HG02970 (cell line): Measurements from ENCODE around the gene MRPL10.

ENCODE experiments used
- ATAC-seq: cut with Tn5 transposase; IDR thresholded peaks from one replicate; pipeline ENCODE4 v1.9.1; 2021; ENCODE audit warnings: mild to moderate bottlenecking, moderate library complexity, moderate number of reproducible peaks; ENCODE audit not compliant: unreplicated experiment, low FRiP score

The MRPL10 gene

GRCh38 chr17:47816947-47817346, 14.4 kb downstream of the MRPL10 start:
- no peak for ATAC-seq

GRCh38 chr17:47816111-47816735, 15.1 kb downstream of the MRPL10 start:
- no peak for ATAC-seq

DNA sequence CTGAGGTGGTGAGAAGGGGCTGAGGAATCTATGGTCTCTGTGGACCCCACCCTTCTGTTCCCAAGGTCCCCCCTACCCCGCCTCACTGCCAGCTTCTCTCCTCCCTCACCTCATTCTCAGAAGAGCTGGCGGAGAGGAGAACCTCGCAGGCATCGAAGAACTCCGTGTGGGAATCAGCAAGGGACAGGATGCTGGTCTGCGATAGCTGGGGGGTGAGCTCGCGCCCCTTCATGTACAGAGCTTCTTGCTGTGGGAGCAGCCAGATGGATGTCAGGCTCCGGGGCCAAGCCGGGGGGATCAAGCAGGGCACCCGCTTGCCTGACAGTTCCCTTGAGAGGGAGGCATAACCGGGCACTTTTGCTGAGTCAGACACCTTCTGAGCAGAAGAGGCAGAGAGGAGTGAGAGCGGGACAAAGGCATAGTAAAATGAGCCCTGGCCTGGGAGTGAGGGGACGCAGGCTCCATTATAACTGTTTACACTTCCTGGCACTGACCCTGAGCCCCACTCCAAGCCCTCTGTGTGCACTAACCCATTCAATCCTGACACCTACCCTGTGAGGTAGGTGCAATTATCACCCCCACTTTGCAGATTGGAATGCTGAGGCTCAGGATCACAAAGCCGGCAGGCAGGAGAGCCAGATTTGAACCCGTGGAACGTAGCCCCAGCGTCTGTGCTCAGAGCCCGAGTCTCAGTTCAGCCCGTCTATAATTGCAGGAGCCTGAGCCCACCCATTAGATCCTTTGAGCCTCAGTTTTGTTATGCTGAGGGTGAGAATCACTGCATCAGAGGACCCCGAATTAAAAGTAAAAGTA, 16.0 kb downstream of the MRPL10 start:
- ATAC-seq = no peak

GRCh38 chr17:47813512-47814031, 17.8 kb downstream of the MRPL10 start:
- ATAC-seq = no peak

DNA sequence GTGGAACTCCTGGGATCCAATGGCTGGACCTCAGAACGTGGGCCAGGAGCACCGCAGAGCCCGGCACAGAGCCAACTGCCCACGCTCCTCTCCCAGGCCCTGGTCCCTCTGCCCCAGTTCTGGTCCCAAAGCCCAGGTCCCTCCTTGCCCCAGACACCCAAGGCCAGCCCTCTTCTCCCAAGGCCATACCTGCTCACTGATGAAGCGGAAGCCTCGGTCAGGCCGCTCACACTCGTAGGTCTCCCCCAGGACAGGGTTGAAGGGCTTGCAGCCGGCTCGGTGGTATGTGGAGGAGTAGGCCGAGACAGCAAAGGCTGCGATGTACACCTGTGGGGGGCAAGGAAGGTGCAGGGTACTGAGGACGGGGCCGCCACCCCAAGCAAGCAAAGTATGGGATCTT, 18.3 kb downstream of the MRPL10 start:
- ATAC-seq = no peak

DNA sequence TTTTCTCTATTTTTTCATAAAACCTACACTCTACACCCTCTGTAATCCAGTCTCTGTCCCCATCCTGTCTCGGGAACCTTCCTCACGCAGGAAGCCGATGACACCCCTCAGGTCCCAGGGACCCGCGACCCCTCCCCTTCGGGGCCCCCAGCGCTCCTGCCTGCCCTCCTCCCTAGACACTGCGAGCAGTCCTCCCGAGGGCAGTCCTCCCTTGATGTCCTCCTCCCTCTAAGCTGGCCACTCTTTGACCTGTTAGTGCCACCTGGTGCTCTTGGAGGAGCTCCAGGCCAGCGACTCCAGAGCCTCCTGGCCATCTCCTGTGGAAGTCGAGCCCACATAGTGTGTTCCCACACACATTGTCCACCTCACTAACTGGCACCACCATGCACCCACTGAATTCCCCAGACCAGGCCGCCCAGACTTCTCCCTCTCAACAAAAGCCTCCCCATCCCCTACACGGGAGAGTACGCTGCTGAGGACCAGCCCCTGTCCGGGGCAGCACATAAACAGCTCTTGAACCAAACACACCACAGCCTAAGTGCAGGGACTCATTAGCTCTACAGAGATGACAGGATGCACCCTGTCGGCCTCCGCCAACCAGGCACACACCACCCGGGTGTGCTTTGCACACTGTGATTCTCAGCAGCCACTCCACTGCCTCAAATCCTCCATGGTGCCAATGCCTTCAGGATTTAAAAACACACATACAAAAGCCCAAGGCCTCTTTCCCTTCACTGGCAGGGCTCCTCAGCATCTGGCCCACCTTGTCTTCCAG, 19.0 kb downstream of the MRPL10 start:
- no peak for ATAC-seq

DNA sequence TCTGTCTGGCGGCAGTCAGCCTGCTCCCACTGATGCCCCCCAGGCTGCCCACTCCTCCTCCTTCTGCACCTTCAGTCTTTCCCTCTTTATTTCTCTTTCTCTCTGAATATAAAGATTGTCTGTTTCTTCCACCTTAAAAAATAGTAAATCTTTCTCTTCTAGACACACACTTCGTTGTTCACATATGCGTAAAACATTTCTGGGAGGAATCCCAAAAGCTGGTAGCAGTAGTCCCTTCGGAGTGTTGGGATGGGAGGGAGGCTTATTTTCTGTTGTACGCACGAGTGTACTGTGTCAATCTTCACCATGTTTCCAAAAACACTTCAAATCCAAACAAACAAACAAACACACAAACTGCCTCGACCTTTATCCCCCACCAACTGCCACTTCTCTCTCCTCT, 19.6 kb downstream of the MRPL10 start:
- ATAC-seq = no peak

DNA sequence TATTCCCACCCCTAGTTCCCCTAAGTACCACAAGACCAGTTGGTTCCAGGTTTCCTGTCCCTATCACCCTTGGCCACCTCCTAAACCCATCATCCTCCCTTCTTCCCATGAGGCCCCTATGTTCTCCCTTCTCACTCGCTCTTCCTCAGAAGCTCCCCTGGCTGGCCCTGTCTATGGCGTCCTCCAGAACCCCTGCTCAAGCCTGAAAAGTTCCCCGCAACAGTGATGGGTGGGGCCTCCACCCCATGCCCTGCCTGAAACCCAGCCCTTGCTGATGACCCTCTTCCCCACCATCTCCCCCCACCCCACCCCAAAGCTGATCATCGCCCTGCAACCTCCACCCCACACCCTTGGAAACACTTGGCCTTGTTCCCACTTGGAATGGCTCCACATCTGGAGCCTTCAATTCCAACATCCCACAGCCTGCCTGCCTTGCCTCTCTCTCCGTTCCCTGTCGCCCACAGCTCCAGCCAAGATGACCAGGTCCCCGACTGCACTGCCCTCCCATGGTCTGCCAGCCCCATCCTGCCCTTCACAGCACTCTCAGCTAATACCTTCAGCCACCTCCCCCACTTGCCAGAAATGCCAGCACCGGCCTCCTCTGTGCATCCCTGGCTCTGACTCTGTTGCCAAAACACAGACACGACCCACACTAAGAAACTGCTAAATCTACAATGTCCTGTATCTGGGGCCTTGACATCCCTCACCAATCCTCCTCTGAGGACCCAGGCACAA, 20.3 kb downstream of the MRPL10 start:
- no peak for ATAC-seq

DNA sequence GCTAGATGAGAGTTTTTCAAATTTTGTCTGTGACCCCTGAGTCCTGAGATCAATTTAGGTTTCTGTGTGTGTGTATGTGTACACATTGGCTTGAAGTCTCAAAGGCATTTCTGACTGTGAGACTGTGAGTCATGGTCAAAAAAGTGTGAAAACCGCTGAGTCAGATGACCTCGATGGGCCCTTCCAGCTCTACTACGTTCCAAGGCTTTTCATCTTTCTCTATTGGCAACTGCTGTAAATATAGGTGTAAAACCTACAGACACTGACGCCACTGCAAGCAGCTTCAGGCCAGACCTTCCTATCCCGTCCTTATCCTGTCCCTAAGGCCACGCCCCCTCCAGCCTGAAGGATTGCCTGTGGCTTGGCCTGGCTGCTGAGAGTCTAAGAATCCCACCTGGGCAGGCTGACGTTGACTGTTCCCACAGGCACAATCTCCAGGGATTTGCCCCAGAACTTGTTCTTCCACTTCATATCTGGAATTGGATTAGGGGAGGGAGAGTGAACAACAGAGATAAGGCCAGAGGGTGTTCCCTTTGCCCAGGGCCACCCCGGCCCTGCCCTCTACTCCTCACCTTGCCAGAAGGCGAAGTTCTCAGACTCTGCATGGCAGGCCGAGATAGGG, 21.0 kb downstream of the MRPL10 start:
- ATAC-seq = no peak

DNA sequence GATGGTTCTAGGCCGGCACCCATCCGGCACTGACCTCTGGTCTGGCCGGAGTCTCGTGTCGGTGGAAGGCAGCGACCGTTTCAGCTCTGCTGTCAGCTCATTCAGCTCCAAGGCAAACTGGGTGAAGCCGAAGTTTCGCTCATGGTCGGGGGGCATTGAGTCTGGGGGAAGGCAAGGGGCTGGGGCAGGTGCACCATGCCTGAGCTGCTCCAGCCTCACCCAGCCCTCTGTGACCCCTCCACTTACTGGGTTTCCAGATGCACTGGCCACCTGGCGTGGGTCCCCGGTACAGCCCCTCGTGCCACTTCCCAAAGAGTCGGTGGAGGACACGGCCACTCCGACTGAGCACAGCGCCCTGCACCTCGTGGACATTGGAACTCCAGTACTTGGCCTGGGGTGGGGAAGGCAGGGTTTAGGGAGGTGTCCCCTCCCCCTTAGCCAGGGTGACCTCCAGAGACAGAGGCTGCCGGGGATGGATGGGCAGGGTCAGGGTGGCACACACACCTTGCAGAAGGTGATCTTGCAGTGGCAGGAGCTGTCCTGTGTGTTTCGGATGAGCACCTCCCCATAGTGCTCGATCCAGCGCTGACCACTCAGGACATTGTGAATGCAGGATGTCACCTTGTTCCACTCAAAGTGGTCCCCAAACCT, 22.4 kb downstream of the MRPL10 start:
- no peak for ATAC-seq

GRCh38 chr17:47808036-47808829, 23.1 kb downstream of the MRPL10 start:
- ATAC-seq = no peak

GRCh38 chr17:47807421-47807820, 23.9 kb downstream of the MRPL10 start:
- ATAC-seq = no peak

- no peak for ATAC-seq
Measured at GRCh38 chr17:47806913-47807255, 24.5 kb downstream of the MRPL10 start.

GRCh38 chr17:47806026-47806912, 25.1 kb downstream of the MRPL10 start:
- ATAC-seq = no peak

GRCh38 chr17:47804461-47804860, 26.9 kb downstream of the MRPL10 start:
- ATAC-seq = no peak

DNA sequence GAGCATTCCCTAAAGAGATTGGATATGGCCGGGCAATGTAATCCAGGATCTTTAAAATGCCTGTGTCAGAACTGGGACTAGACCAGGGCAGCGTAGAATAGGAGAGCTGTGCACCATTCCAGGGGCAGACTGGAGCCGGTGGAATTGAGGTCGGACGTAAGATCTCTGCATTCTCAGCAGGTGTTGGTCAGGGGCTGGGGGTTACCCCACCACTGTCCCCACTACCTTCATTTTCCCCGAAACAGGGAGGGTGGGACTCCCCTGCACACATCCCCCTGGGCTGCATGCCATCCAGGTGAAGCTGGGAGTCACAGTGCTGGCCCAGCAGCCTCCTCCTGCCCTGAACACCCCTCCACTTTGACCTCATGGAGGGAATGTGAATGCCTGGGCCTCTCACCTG, 27.6 kb downstream of the MRPL10 start:
- no peak for ATAC-seq

DNA sequence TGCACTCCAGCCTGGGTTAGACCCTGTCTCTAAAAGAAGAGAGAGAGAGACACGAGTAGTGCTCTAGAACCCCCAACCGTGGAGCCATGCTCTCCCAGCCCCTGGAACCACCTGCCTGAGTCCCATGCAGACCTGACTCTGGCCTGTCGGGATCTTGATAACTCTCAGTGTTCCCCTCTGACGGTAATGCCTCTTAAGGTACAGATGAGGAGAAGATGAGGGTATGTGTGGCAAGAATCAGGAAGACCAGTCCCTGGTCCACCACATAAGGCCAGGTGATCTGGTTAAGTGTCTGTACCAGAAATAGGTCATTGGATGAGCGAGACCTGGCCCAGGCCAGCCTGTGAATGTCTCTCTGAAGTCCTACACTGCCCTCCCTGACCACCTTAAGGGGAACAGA, 28.1 kb downstream of the MRPL10 start:
- ATAC-seq = no peak
